Breast epithelium (tissue), 4 donors: Measurements from ENCODE around the gene USP28. TPM values are rescaled to one million over a fixed set of nuclear protein-coding genes. Genes with fewer than 3 reads are reported as not detected.

Source experiments
- DNase-seq, 2 donors: peaks; one replicate each; pipeline ENCODE4 v3.0.0-alpha.2; 2019; ENCODE audit warnings: low spot score in 2 of 2
- H3K27ac ChIP-seq, 2 donors: fragments of 200-600 bp; sonication (generic) in 1 of 2; one replicate each; pipeline ENCODE4 v1.5.1; 2016 to 2019; ENCODE audit warnings: mild to moderate bottlenecking in 1 of 2
- H3K27me3 ChIP-seq, 2 donors: fragments of 200-600 bp; sonication (generic) in 1 of 2; one replicate each; pipeline versions ENCODE4 v1.5.1 to v1.6.0; 2017 to 2019; ENCODE audit warnings: control low read depth in 1 of 2, mild to moderate bottlenecking in 1 of 2
- H3K36me3 ChIP-seq: fragments of 200-600 bp; one replicate; pipeline ENCODE4 v1.5.1; 2019
- H3K4me1 ChIP-seq, 2 donors: fragments of 200-600 bp; sonication (generic); one replicate each; pipeline ENCODE4 v1.5.1; 2016 to 2019; ENCODE audit warnings: control low read depth in 1 of 2
- H3K4me3 ChIP-seq, 3 donors: fragments of 200-600 bp; sonication (generic); 1 replicate in 2 of 3; 2 replicates in 1 of 3; pipeline ENCODE4 v1.5.1; 2016 to 2019; ENCODE audit warnings: mild to moderate bottlenecking in 3 of 3, moderate library complexity in 2 of 3
- H3K9me3 ChIP-seq, 2 donors: fragments of 200-600 bp; sonication (generic) in 1 of 2; one replicate each; pipeline ENCODE4 v1.5.1; 2016 to 2019; ENCODE audit warnings: control low read depth in 1 of 2
- POLR2A ChIP-seq: fragments of 450-650 bp; IDR thresholded peaks from one replicate; pipeline ENCODE4 v1.6.1; 2016; ENCODE audit warnings: antibody characterized with exemption, mild to moderate bottlenecking, moderate library complexity
- POLR2AphosphoS5 ChIP-seq, 3 donors: sonication (generic); formaldehyde crosslinking; IDR thresholded peaks; one replicate each; pipeline ENCODE4 v1.6.1; 2017; ENCODE audit warnings: antibody characterized with exemption in 3 of 3
- intact Hi-C: fragments of 100-400 bp; cut with DNase I; formaldehyde crosslinking; loops from one replicate; pipeline ENCODE4 v1.15.1; 2023; ENCODE audit warnings: low total_unique reads
- total RNA-seq, 3 donors: library from RNA; depleted of rRNA; stranded (reverse); fragments of >200 nt; gene quantifications; one replicate each; pipeline ENCODE4 v1.1.0, GENCODE V29; 2016
- TF ChIP-seq, protein P1 (sequence below), 3 donors: fragments of 450-650 bp; IDR thresholded peaks; one replicate each; pipeline ENCODE4 v1.5.1; 2016 to 2017; ENCODE audit warnings: antibody characterized with exemption in 3 of 3, mild to moderate bottlenecking in 3 of 3, moderate library complexity in 3 of 3

Gene USP28
- total RNA-seq, 3 donors from 2014 or later = 15.5 to 38.5 (median 30.2) TPM

DNA sequence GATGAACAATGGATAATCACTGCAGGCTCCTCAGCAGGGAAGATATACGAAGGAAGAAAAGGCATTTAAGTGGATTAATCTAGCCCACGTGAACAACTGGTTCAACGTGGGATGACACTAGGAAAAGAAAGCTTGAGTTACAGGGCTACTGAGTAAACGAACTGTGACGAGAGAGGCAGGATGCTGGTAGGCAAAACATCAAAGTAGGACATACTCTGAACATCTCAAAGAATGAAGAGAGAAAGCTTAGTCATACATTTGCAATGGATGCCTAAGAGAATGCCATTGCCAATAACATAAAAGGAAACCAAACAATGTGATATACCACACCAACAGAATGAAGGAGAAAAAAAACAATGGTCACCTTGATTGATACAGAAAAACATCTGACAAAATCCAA, 12.9 kb downstream of the USP28 start:
- Histone ChIP-seq H3K4me3 (no peak overlapping the region), H3K27ac (no peak overlapping the region), H3K4me1 (no peaks in the 10 kb centered on the region), H3K36me3 (no peaks in the 10 kb centered on the region), H3K27me3 (no peaks in the 10 kb centered on the region), H3K9me3 (no peaks in the 10 kb centered on the region)
- intact Hi-C loops = no loop called here
- DNase-seq = no peak
- TF ChIP-seq, protein P1, sequence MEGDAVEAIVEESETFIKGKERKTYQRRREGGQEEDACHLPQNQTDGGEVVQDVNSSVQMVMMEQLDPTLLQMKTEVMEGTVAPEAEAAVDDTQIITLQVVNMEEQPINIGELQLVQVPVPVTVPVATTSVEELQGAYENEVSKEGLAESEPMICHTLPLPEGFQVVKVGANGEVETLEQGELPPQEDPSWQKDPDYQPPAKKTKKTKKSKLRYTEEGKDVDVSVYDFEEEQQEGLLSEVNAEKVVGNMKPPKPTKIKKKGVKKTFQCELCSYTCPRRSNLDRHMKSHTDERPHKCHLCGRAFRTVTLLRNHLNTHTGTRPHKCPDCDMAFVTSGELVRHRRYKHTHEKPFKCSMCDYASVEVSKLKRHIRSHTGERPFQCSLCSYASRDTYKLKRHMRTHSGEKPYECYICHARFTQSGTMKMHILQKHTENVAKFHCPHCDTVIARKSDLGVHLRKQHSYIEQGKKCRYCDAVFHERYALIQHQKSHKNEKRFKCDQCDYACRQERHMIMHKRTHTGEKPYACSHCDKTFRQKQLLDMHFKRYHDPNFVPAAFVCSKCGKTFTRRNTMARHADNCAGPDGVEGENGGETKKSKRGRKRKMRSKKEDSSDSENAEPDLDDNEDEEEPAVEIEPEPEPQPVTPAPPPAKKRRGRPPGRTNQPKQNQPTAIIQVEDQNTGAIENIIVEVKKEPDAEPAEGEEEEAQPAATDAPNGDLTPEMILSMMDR (IDR thresholded peaks at IDR 0.05) = no peak
- TF ChIP-seq POLR2AphosphoS5 (IDR thresholded peaks at IDR 0.05) = no peak
- no peak for TF ChIP-seq POLR2A

DNA sequence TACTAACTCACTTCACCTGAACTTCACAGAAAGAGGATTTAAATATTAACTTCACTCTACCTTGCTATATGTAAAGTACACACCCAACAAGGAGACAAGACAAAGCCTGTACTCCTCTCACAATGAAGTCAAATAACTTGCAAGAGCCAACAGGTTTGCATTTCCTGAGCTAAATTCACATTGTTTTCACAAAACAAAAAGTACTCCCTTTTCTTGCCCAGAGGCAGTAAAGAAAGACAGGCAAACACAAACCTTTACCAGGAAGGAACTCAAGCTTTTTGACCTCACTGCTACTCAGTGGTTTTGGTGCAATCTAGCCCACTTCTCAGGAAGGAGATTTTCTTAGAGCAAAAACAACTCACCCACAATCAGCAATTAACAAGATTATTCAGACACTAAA, 15.7 kb downstream of the USP28 start:
- Histone ChIP-seq H3K27ac (peak overlapping the region in 1 of 2 donors; percentile 9), H3K4me3 (no peak overlapping the region), H3K36me3 (no peaks in the 10 kb centered on the region), H3K9me3 (no peaks in the 10 kb centered on the region), H3K27me3 (no peaks in the 10 kb centered on the region), H3K4me1 (no peaks in the 10 kb centered on the region)
- DNase-seq = no peak
- intact Hi-C loops = no loop called here
- TF ChIP-seq, protein P1 (IDR thresholded peaks at IDR 0.05) = no peak
- TF ChIP-seq POLR2A (no peak), POLR2AphosphoS5 (IDR thresholded peaks at IDR 0.05) (no peak)

DNA sequence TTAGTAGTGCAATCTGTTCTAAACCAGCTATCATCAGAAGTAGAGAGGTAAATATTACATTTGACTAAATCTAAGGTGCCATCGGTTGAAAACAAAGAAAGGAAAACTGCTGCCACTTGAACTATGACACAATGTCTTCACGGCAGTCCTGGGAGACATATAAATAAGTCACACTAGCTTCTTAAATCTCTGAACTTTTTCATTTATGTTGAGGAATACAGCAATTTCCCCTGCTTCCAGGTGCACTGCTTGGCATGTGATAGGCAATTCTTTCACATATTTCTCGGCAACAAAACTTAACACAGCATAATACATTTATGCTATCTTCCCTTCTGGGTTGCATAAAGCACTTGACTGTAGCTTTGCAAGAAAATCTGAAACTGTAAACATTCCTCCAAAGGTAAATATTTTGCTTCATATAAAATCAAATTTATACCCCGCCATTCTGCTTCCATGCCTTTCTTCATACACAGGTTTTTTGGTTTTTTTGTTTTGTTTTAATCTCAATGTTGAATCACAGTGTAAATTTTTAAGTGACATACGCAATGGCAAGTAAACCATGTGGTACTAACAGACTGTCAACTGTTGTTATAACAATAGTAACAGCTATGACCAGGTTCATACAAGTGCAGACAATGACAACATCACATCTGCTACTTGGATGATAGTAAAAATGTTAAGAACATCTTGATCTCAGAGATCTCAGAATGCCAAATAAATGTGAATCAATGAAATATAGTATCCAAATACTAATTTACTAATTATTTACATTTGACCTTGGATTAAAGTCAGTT, 18.2 kb downstream of the USP28 start:
- no peak overlapping the region for H3K4me3 ChIP-seq
- H3K27me3 ChIP-seq = no peaks in the 10 kb centered on the region
- intact Hi-C loops = no loop called here
- no peaks in the 10 kb centered on the region for H3K36me3 ChIP-seq
- no peak for DNase-seq
- no peak overlapping the region for H3K27ac ChIP-seq
- H3K4me1 ChIP-seq = no peaks in the 10 kb centered on the region
- no peaks in the 10 kb centered on the region for H3K9me3 ChIP-seq
- TF ChIP-seq, protein P1 (IDR thresholded peaks at IDR 0.05) = no peak
- TF ChIP-seq POLR2AphosphoS5 (IDR thresholded peaks at IDR 0.05) = no peak
- TF ChIP-seq POLR2A = no peak

DNA sequence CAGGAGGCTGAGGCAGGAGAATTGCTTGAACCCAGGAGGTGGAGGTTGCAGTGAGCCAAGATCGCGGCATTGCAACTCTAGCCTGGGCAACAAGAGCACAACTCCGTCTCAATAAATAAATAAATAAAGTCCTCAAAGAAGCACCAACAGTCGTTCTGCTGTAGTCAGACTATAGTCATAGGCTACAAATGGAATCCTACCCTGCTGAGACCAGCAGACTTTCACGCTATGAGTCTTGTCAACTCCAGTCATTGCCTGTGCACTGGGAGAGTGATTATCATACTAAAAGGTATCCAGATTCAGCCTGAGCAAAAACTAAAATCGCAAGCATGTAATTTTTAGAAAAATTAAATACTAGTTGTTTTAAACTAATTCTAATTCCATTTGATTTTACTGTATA, 19.6 kb downstream of the USP28 start:
- no peak for TF ChIP-seq POLR2A
- TF ChIP-seq POLR2AphosphoS5 (IDR thresholded peaks at IDR 0.05) = no peak
- TF ChIP-seq, protein P1 (IDR thresholded peaks at IDR 0.05) = no peak
- H3K27ac ChIP-seq = no peak overlapping the region
- no peaks in the 10 kb centered on the region for H3K4me1 ChIP-seq
- no peak overlapping the region for H3K4me3 ChIP-seq
- no peak for DNase-seq
- intact Hi-C loops = no loop called here
- no peaks in the 10 kb centered on the region for H3K9me3 ChIP-seq
- no peaks in the 10 kb centered on the region for H3K36me3 ChIP-seq
- no peaks in the 10 kb centered on the region for H3K27me3 ChIP-seq

DNA sequence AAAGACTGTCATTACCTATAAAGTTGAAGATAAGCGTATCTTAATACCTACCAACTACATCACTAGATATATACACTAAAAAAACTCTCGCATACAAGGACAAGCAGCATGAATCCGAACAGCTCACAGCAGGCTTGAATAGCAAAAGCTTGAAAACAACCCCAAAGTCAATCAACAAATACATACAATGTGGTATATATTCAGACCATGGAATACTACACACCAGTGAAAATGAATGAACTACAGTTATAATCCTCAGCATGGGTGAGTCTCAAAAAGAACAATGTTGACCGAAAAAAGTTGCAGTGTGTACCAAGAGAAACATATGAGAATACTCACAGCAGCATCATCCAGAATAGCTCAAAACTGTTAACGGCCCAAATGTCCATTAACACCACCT, 25.2 kb downstream of the USP28 start:
- no peak for TF ChIP-seq POLR2A
- TF ChIP-seq, protein P1 (IDR thresholded peaks at IDR 0.05) = no peak
- no peak for TF ChIP-seq POLR2AphosphoS5 (IDR thresholded peaks at IDR 0.05)
- no peak overlapping the region for H3K27ac ChIP-seq
- no peaks in the 10 kb centered on the region for H3K27me3 ChIP-seq
- H3K4me1 ChIP-seq = no peaks in the 10 kb centered on the region
- H3K9me3 ChIP-seq = no peaks in the 10 kb centered on the region
- no peak for DNase-seq
- H3K36me3 ChIP-seq = no peaks in the 10 kb centered on the region
- H3K4me3 ChIP-seq = no peak overlapping the region
- intact Hi-C loops = no loop called here
